Prostate gland (tissue), 2 donors: ENCODE measurements around the gene SMR3B.

Experiments used
- CTCF ChIP-seq, 4 experiments: fragments of 200-600 bp in 2 of 4; fragments of 450-650 bp in 2 of 4; sonication (generic) in 2 of 4; IDR thresholded peaks; 1 replicate in 3 of 4; 2 replicates in 1 of 4; pipeline ENCODE4 v1.5.1; 2016 to 2019; ENCODE audit warnings: antibody characterized with exemption in 4 of 4, mild to moderate bottlenecking in 2 of 4, moderate library complexity in 2 of 4
- POLR2A ChIP-seq: fragments of 450-650 bp; IDR thresholded peaks from one replicate; pipeline ENCODE4 v1.6.1; 2016; ENCODE audit warnings: antibody characterized with exemption, mild to moderate bottlenecking

DNA sequence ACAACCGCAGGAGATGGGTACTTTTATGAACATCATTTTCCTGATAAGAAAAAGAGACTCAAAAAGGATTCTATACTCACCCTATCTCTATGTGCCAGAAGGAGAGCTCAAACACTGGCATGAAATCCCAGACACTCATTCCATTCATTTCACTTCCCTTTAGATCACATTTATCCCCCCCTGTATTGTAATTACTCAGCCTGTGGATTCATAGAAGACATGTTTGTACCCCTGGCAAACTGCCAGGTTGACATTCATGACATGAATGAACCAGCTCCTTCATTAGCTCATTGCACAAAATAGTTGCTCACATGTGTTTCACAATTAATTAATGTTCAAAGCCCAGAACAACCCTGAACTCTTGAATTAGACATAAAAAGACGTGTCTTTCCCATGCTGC, 17.5 kb upstream of the SMR3B start:
- TF ChIP-seq CTCF (IDR thresholded peaks at IDR 0.05): no peak
- no peak for TF ChIP-seq POLR2A
